H1 (cell line): ENCODE measurements around the gene CRKL. TPM values are rescaled to one million over a fixed set of nuclear protein-coding genes. Genes with fewer than 3 reads are reported as not detected.

Experiments used
- CTCF ChIA-PET: fragments of 300-600 bp; sonication (Branson Sonifier 250); formaldehyde crosslinking; loops from one replicate; lab custom pipeline; 2021; ENCODE audit not compliant: partially characterized antibody; lab: Charles Lee
- POLR2A ChIA-PET: fragments of 300-600 bp; sonication (Branson Sonifier 250); formaldehyde crosslinking; loops from one replicate; lab custom pipeline; 2021; ENCODE audit warnings: inconsistent platforms; ENCODE audit not compliant: partially characterized antibody; lab: Charles Lee
- DNase-seq, 2 experiments: peaks; one replicate each; pipeline versions ENCODE4 v3.0.0 to v3.0.0-alpha.2; 2010 to 2022; ENCODE audit warnings: low spot score in 2 of 2, low read depth in 1 of 2, mixed read lengths in 1 of 2
- FAIRE-seq: peaks from 2 replicates; lab custom pipeline; 2011; peaks lifted over from hg19 to GRCh38; lab: Jason Lieb, UNC
- H2AFZ ChIP-seq: 2 replicates; pipeline ENCODE4 v1.8.1; 2012; ENCODE audit warnings: low read length, inconsistent platforms
- H2AK5ac ChIP-seq: 2 replicates; pipeline ENCODE4 v1.6.1; 2013; ENCODE audit warnings: low read depth, low read length
- H2BK120ac ChIP-seq: replicated peaks from 2 replicates; pipeline ENCODE3; 2013; ENCODE audit warnings: low read depth, low read length, inconsistent platforms
- H2BK12ac ChIP-seq: 2 replicates; pipeline ENCODE4 v1.6.1; 2013; ENCODE audit warnings: low read depth, low read length
- H2BK15ac ChIP-seq: 2 replicates; pipeline ENCODE4 v1.6.1; 2013; ENCODE audit warnings: low read length
- H2BK20ac ChIP-seq: 2 replicates; pipeline ENCODE4 v1.6.1; 2013; ENCODE audit warnings: low read length
- H2BK5ac ChIP-seq: 2 replicates; pipeline ENCODE4 v1.6.1; 2013; ENCODE audit warnings: low read depth, low read length
- H3K14ac ChIP-seq: 2 replicates; pipeline ENCODE4 v1.6.1; 2013; ENCODE audit warnings: inconsistent platforms; ENCODE audit not compliant: insufficient read length
- H3K18ac ChIP-seq: 2 replicates; pipeline ENCODE4 v1.6.1; 2013; ENCODE audit warnings: low read length; ENCODE audit errors: extremely low read depth
- H3K23ac ChIP-seq: 2 replicates; pipeline ENCODE4 v1.6.1; 2013; ENCODE audit warnings: inconsistent platforms; ENCODE audit not compliant: insufficient read length
- H3K23me2 ChIP-seq: 2 replicates; pipeline ENCODE4 v1.6.1; 2013; ENCODE audit warnings: low read depth, low read length
- H3K27ac ChIP-seq: 2 replicates; pipeline ENCODE4 v1.6.1; 2011; ENCODE audit warnings: low read depth, low read length, inconsistent platforms
- H3K27me3 ChIP-seq, 4 experiments: replicated peaks in 1 of 4; 1 replicate in 1 of 4; 2 replicates in 3 of 4; pipeline versions ENCODE4 v1.6.1 to v1.8.1; 2011 to 2013; ENCODE audit warnings: low read length in 3 of 4, mild to moderate bottlenecking in 3 of 4, inconsistent platforms in 2 of 4, mixed read lengths in 2 of 4, moderate library complexity in 1 of 4; ENCODE audit not compliant: control insufficient read depth in 3 of 4, insufficient read depth in 3 of 4; ENCODE audit errors: extremely low read depth in 1 of 4
- H3K36me3 ChIP-seq, 4 experiments: 2 replicates each; pipeline versions ENCODE4 v1.6.1 to v1.8.1; 2011 to 2013; ENCODE audit warnings: mild to moderate bottlenecking in 4 of 4, low read length in 3 of 4, moderate library complexity in 2 of 4, control low read depth in 1 of 4, inconsistent platforms in 1 of 4; ENCODE audit not compliant: insufficient read depth in 4 of 4, control insufficient read depth in 2 of 4
- H3K4ac ChIP-seq: replicated peaks from 2 replicates; pipeline ENCODE3; 2013; ENCODE audit warnings: low read length, low read depth, mixed read lengths, inconsistent platforms; ENCODE audit not compliant: insufficient read length
- H3K4me1 ChIP-seq, 4 experiments: replicated peaks in 1 of 4; 1 replicate in 1 of 4; 2 replicates in 3 of 4; pipeline versions ENCODE4 v1.6.1 to v1.8.1; 2011 to 2013; ENCODE audit warnings: low read length in 3 of 4, inconsistent platforms in 2 of 4, mixed read lengths in 1 of 4; ENCODE audit not compliant: insufficient read depth in 4 of 4, control insufficient read depth in 3 of 4
- H3K4me2 ChIP-seq, 2 experiments: 2 replicates each; pipeline versions ENCODE4 v1.6.1 to v1.8.1; 2011 to 2013; ENCODE audit warnings: low read depth in 2 of 2, low read length in 2 of 2, control low read depth in 1 of 2, inconsistent platforms in 1 of 2, mild to moderate bottlenecking in 1 of 2; ENCODE audit not compliant: insufficient read depth in 1 of 2
- H3K4me3 ChIP-seq, 4 experiments: fragments of 200-600, 300-600 bp in 1 of 4; sonication (generic), shearing (Covaris generic), sonication (Bioruptor Twin) in 1 of 4; 2 replicates each; pipeline versions ENCODE4 v1.5.1 to v1.8.1; 2011 to 2016; ENCODE audit warnings: low read length in 4 of 4, low read depth in 3 of 4, control low read depth in 2 of 4, inconsistent platforms in 2 of 4, mild to moderate bottlenecking in 2 of 4, mixed read lengths in 1 of 4, moderate library complexity in 1 of 4; ENCODE audit not compliant: insufficient read depth in 2 of 4; ENCODE audit errors: extremely low read depth in 1 of 4
- H3K56ac ChIP-seq: replicated peaks from 2 replicates; pipeline ENCODE3; 2013; ENCODE audit warnings: low read depth, mild to moderate bottlenecking, mixed read lengths, low read length, inconsistent platforms; ENCODE audit not compliant: insufficient read length
- H3K79me1 ChIP-seq: 2 replicates; pipeline ENCODE4 v1.6.1; 2013; ENCODE audit warnings: low read depth, low read length, control low read depth
- H3K79me2 ChIP-seq, 2 experiments: 2 replicates each; pipeline versions ENCODE4 v1.6.1 to v1.8.1; 2012 to 2013; ENCODE audit warnings: low read length in 2 of 2, mild to moderate bottlenecking in 2 of 2, inconsistent platforms in 1 of 2; ENCODE audit not compliant: insufficient read depth in 2 of 2, control insufficient read depth in 1 of 2
- H3K9ac ChIP-seq, 4 experiments: replicated peaks in 1 of 4; 1 replicate in 1 of 4; 2 replicates in 3 of 4; pipeline versions ENCODE4 v1.6.1 to v1.8.1; 2011 to 2013; ENCODE audit warnings: low read depth in 3 of 4, low read length in 3 of 4, control low read depth in 2 of 4, mild to moderate bottlenecking in 2 of 4, moderate library complexity in 2 of 4, inconsistent platforms in 1 of 4; ENCODE audit errors: extremely low read depth in 1 of 4
- H3K9me3 ChIP-seq, 2 experiments: 2 replicates each; pipeline versions ENCODE4 v1.6.1 to v1.8.1; 2012 to 2013; ENCODE audit warnings: mild to moderate bottlenecking in 2 of 2, moderate library complexity in 2 of 2, control low read depth in 1 of 2, inconsistent platforms in 1 of 2, low read depth in 1 of 2, low read length in 1 of 2, mixed read lengths in 1 of 2; ENCODE audit not compliant: insufficient read depth in 2 of 2
- H4K20me1 ChIP-seq, 2 experiments: replicated peaks in 1 of 2; 2 replicates each; pipeline versions ENCODE3 to v1.8.1; 2011 to 2013; ENCODE audit warnings: inconsistent platforms in 2 of 2, low read length in 2 of 2, mild to moderate bottlenecking in 1 of 2; ENCODE audit not compliant: insufficient read depth in 2 of 2, control insufficient read depth in 1 of 2
- H4K5ac ChIP-seq: 2 replicates; pipeline ENCODE4 v1.6.1; 2013; ENCODE audit warnings: low read length, low read depth, mixed read lengths, inconsistent platforms; ENCODE audit not compliant: insufficient read length
- H4K8ac ChIP-seq: 2 replicates; pipeline ENCODE4 v1.8.0; 2013; ENCODE audit warnings: mild to moderate bottlenecking, moderate library complexity, low read length, inconsistent platforms; ENCODE audit not compliant: insufficient read depth; ENCODE audit errors: extremely low read depth
- H4K91ac ChIP-seq: replicated peaks from 2 replicates; pipeline ENCODE3; 2013; ENCODE audit warnings: low read length, mixed read lengths, inconsistent platforms; ENCODE audit not compliant: insufficient read length
- ATF2 ChIP-seq: IDR thresholded peaks from 2 replicates; pipeline ENCODE4 v1.6.1; 2012; ENCODE audit warnings: low read length, inconsistent platforms
- CBX5 ChIP-seq: fragments of 300-800, 300-1000 bp; sonication (generic); IDR thresholded peaks from 2 replicates; pipeline ENCODE4 v1.7.1; 2016; ENCODE audit warnings: antibody characterized with exemption, low read length, low read depth
- E2F6 ChIP-seq: IDR thresholded peaks from 2 replicates; pipeline ENCODE4 v1.6.1; 2012; ENCODE audit warnings: inconsistent platforms
- POLR2AphosphoS5 ChIP-seq: IDR thresholded peaks from 2 replicates; pipeline ENCODE4 v1.6.1; 2011; ENCODE audit warnings: low read depth, low read length
- SRF ChIP-seq: IDR thresholded peaks from 2 replicates; pipeline ENCODE4 v1.6.1; 2011; ENCODE audit warnings: mild to moderate bottlenecking, low read depth, low read length, moderate library complexity
- TBP ChIP-seq: IDR thresholded peaks from 2 replicates; pipeline ENCODE4 v1.6.1; 2011; ENCODE audit warnings: low read depth, low read length, improper control_type of control experiment
- USF2 ChIP-seq: IDR thresholded peaks from 2 replicates; pipeline ENCODE4 v1.6.1; 2011; ENCODE audit warnings: low read length, improper control_type of control experiment
- YY1 ChIP-seq: IDR thresholded peaks from 2 replicates; pipeline ENCODE4 v1.6.1; 2011; ENCODE audit warnings: low read depth, mild to moderate bottlenecking, low read length
- WGBS, 2 experiments: shearing (Covaris generic) in 1 of 2; methylation state at CpG; one replicate each; pipeline versions ENCODE4 v1.1.6 to v1.1.7; 2013 to 2015; ENCODE audit warnings: low lambda C conversion rate in 2 of 2, mixed read lengths in 2 of 2, inconsistent platforms in 1 of 2, low coverage in 1 of 2, missing lambda C conversion rate in 1 of 2; ENCODE audit not compliant: insufficient replicate concordance in 2 of 2, insufficient coverage in 1 of 2, insufficient read length in 1 of 2; ENCODE audit errors: extremely low coverage in 1 of 2, missing lambda C conversion rate in 1 of 2; 5-methylcytosine and 5-hydroxymethylcytosine counted together
- polyA plus RNA-seq, 7 experiments: library from polyadenylated mRNA; depleted of rRNA in 3 of 7; stranded (reverse) in 5 of 7; unstranded in 2 of 7; fragments of >200 nt in 5 of 7; fragments of 200-250 nt in 2 of 7; gene quantifications; 1 replicate in 5 of 7; 2 replicates in 1 of 7; 4 replicates in 1 of 7; pipeline versions ENCODE4 v1.2.1 to v1.2.3, GENCODE V29; 2011 to 2013; ENCODE audit warnings: missing spikeins in 2 of 7, mixed read lengths in 2 of 7
- total RNA-seq: library from RNA; stranded (reverse); fragmentation: NEBNext Ultra II Directional; extraction: Animal tissue kit (Norgen Biotek cat#: 25700); gene quantifications from 2 replicates; pipeline ENCODE4 v1.2.1, GENCODE V29; 2021

Gene CRKL
- total and polyA plus RNA-seq, 2 of the 8 experiments (the other 6 are each of a cell fraction or from before 2014, with no cell fraction given), result 34.5 to 94.5 TPM

- ChIA-PET POLR2A (interaction anchor here (0.7 to 4.6 kb wide), 7 partner anchors 9 to 23 kb away, joined by 4 to 45 read pairs (median 4); partner anchors contain the start of genes AIFM3 and THAP7), CTCF (interaction anchor here (1.1 to 2.5 kb wide), 2 partner anchors 10 to 19 kb away, joined by 3 to 10 read pairs; no protein-coding TSS in a partner anchor)
- Histone ChIP-seq H4K91ac (peak overlapping the region; percentile 95), H3K23me2 (peaks cover 8% of the 10 kb centered on the region), H3K4me2 (peak overlapping the region; percentile 63 to 65), H3K23ac (no peak overlapping the region), H3K4me3 (peak overlapping the region; percentile 7 to 45 (median 16); a peak in 5 of 8 replicates), H3K27ac (no peak overlapping the region; the same call in 1 of the 2 replicates), H2BK15ac (peak overlapping the region; percentile 100), H4K5ac (peak overlapping the region; percentile 40), H3K9ac (peak overlapping the region in 3 of 4 experiments; percentile 12 to 56 (median 49); a peak in 4 of 7 replicates), H3K4ac (no peak overlapping the region), H2BK120ac (no peak overlapping the region), H4K8ac (peak overlapping the region; percentile 98), H3K18ac (peak overlapping the region; percentile 92), H3K56ac (peak overlapping the region; percentile 37), H3K79me1 (no peaks in the 10 kb centered on the region), H3K27me3 (peaks cover 0 to 14% (median 7%) of the 10 kb centered on the region in 4 experiments; a peak in 5 of 7 replicates), H2BK12ac (peak overlapping the region; percentile 96; the same call in 1 of the 2 replicates), H2AK5ac (no peak overlapping the region), H3K4me1 (peaks cover 5 to 25% (median 8%) of the 10 kb centered on the region in 4 experiments; a peak in 6 of 7 replicates), H2BK20ac (peak overlapping the region; percentile 93; the same call in 1 of the 2 replicates), H2BK5ac (peak overlapping the region; percentile 93), H4K20me1 (peaks cover 0 to 1% of the 10 kb centered on the region in 2 experiments), H3K79me2 (no peaks in the 10 kb centered on the region), H3K14ac (no peak overlapping the region), H3K9me3 (peaks cover 11 to 17% of the 10 kb centered on the region in 2 experiments), H3K36me3 (no peaks in the 10 kb centered on the region), H2AFZ (peak overlapping the region; percentile 98)
- DNase-seq (peak; percentile 90 to 92), FAIRE-seq (peak; percentile 28)
- WGBS, 2 experiments, result 12% methylated on average over 25 of the region's 39 CpGs; no CpG with 5 or more reads in 1 of the 2 experiments
- no peak for TF ChIP-seq ATF2
- peak; percentile 70 for TF ChIP-seq POLR2AphosphoS5
- no peak for TF ChIP-seq CBX5
- peak; percentile 81 for TF ChIP-seq USF2
- TF ChIP-seq SRF, result no peak
- TF ChIP-seq E2F6, result peak; percentile 96
- peak; percentile 87 for TF ChIP-seq YY1
- TF ChIP-seq TBP, result peak; percentile 40; the same call in 1 of the 2 replicates
Observed at GRCh38 chr22:20979243-20979809, 62.1 kb downstream of the CRKL start.
